ENCODE data around the gene RNU7-1.
A peak's percentile ranks its signal among the peaks of the same experiment; 100 is the strongest.

The RNU7-1 gene

DNA sequence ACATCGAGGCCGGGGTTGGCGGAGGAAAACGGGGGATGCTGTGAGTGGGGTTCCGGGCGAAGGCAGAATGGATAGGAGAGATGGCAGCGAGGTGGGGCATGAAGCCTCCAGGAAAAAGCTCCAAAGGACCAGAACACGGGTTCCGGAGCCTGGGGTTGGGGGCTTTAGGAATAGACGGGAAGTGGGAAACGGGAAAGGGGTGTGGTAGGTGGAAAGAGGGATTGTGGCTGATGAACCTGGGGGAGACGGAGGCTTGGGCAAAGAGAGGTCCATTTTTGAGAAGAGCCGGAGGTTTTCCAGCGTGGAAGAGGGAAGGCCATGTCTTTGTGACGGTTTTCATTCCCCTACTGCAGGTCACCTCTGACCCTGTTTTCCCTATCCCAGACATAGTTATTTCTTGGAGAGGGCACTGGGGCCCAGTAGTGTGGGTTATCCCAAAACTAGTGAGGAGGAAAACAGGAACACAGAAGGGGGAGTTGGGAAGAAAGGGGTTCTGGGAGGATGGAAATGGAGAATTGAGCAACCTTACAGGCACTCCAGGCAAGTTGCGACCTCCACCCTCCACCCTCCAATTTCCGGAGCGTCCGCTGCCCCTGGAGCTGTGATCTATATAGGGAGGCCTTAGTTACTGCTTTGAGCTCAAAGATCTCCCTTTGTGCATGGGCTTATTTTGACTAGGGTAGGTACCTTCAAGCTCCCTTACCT, 14.8 kb upstream of the RNU7-1 start:
- Histone ChIP-seq H3K4me3 (ENCODE audit: low read depth in 1 of 2, low read length in 2 of 2) (peak overlapping the region; percentile 85 to 89), H3K4me1 (ENCODE audit: control insufficient read depth in 1 of 2, insufficient read depth in 2 of 2, low read length in 2 of 2) (peaks cover 49 to 62% of the 10 kb centered on the region in 2 donors), H3K9ac (ENCODE audit: low read depth in 1 of 2, low read length in 2 of 2) (peak overlapping the region; percentile 68 to 90), H3K27me3 (ENCODE audit: control insufficient read depth in 1 of 2, insufficient read depth in 2 of 2, low read length in 2 of 2) (no peaks in the 10 kb centered on the region), H3K27ac (ENCODE audit: low read depth, low read length) (peak overlapping the region; percentile 79), H3K9me3 (ENCODE audit: control insufficient read depth in 1 of 2, low read length in 2 of 2) (no peaks in the 10 kb centered on the region), H3K36me3 (ENCODE audit: control insufficient read depth in 1 of 2, insufficient read depth in 2 of 2, low read length in 2 of 2) (peaks cover 0 to 9% of the 10 kb centered on the region in 2 donors)

DNA sequence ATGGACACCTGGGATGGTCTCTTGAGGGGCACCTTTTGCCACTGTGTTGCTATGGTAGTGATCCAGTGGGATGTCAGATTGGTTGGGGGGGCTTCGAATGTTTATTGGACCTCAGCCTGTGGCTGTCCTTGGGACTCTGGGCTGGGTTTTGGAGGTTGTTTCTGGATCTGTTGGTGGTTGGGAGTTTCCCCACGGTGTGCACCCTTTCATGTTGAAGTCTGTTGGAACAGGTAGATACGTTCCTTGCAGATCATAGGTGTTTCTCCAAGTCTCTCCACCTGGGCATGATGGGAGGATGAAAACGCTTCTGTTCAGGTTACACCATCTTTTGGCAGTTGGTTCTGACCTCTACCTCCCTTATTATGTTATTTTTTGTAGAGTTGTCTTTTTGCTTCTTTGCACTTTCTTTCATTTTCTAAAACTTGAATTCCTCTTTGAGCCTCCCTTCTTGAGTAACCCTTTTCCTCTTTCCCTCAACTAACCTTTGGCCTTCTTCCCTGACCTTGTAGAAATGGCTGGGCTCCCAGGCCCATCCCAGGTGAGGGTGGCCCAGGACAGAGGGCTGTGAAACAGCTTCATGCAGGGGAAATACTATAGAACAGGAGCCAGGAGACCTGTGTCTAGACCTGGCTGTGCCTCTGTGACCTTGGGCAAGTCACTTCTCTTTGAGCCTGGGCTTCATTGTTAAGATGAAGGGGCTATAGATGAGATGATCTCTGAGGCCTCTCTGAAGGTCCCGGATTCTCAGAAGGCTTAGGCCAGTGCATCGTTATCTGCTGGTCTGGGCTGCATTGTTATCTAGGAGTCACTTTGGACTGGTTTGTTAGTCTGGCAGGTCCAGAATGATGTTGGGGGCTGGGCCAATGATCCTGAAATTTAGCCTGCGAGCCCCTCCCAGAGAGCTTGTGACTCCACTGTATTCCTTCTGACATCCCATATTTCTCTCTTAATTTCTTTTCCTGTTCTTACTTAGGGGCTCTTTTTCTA, 13.9 kb upstream of the RNU7-1 start:
- Histone ChIP-seq H3K27ac (ENCODE audit: low read depth, low read length) (peak overlapping the region; percentile 26), H3K4me3 (ENCODE audit: low read depth in 1 of 2, low read length in 2 of 2) (peak overlapping the region; percentile 85 to 89), H3K9ac (ENCODE audit: low read depth in 1 of 2, low read length in 2 of 2) (peak overlapping the region; percentile 68 to 90), H3K36me3 (ENCODE audit: control insufficient read depth in 1 of 2, insufficient read depth in 2 of 2, low read length in 2 of 2) (peaks cover 5 to 18% of the 10 kb centered on the region in 2 donors), H3K4me1 (ENCODE audit: control insufficient read depth in 1 of 2, insufficient read depth in 2 of 2, low read length in 2 of 2) (peaks cover 44 to 53% of the 10 kb centered on the region in 2 donors), H3K27me3 (ENCODE audit: control insufficient read depth in 1 of 2, insufficient read depth in 2 of 2, low read length in 2 of 2) (no peaks in the 10 kb centered on the region), H3K9me3 (ENCODE audit: control insufficient read depth in 1 of 2, low read length in 2 of 2) (no peaks in the 10 kb centered on the region)

DNA sequence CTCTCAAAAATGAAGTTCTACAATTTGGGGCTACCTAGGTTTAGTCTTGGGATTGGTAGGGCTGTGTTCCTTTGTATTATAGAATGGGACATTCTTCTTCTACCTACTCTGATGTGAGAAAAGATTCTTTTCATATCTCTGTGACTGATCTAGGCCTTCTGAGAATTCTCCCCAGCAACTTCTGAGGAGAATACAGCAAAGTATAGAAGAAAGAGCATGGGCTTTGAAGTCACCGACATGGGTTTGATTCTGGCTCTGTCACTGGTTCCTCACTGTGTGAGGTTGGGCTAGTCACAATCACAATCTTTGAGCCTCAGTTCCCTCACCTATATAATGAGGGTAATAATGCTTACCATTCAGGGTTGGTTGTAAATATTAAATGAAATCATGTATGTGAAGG, 10.8 kb upstream of the RNU7-1 start:
- Histone ChIP-seq H3K36me3 (ENCODE audit: control insufficient read depth in 1 of 2, insufficient read depth in 2 of 2, low read length in 2 of 2) (peaks cover 8 to 38% of the 10 kb centered on the region in 2 donors), H3K4me1 (ENCODE audit: control insufficient read depth in 1 of 2, insufficient read depth in 2 of 2, low read length in 2 of 2) (peaks cover 25 to 38% of the 10 kb centered on the region in 2 donors), H3K27ac (ENCODE audit: low read depth, low read length) (no peak overlapping the region), H3K27me3 (ENCODE audit: control insufficient read depth in 1 of 2, insufficient read depth in 2 of 2, low read length in 2 of 2) (no peaks in the 10 kb centered on the region), H3K4me3 (ENCODE audit: low read depth in 1 of 2, low read length in 2 of 2) (no peak overlapping the region), H3K9me3 (ENCODE audit: control insufficient read depth in 1 of 2, low read length in 2 of 2) (no peaks in the 10 kb centered on the region), H3K9ac (ENCODE audit: low read depth in 1 of 2, low read length in 2 of 2) (no peak overlapping the region)

DNA sequence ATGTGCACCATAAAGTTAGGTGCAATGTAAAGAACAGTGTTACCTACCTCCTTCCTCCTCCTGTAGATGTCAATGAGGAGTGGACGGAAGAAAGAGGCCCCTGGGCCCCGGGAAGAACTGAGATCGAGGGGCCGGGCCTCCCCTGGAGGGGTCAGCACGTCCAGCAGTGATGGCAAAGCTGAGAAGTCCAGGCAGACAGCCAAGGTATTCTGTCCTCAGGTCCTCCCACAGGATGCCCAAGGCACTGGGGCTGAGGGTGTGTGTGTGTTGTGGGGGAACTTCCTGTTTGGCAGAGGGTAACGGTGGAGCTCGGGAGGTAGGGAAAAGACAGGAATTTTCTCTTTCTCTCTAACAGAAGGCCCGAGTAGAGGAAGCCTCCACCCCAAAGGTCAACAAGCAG, 9.5 kb upstream of the RNU7-1 start:
- Histone ChIP-seq H3K36me3 (ENCODE audit: control insufficient read depth in 1 of 2, insufficient read depth in 2 of 2, low read length in 2 of 2) (peaks cover 8 to 40% of the 10 kb centered on the region in 2 donors), H3K27me3 (ENCODE audit: control insufficient read depth in 1 of 2, insufficient read depth in 2 of 2, low read length in 2 of 2) (no peaks in the 10 kb centered on the region), H3K9me3 (ENCODE audit: control insufficient read depth in 1 of 2, low read length in 2 of 2) (no peaks in the 10 kb centered on the region), H3K9ac (ENCODE audit: low read depth in 1 of 2, low read length in 2 of 2) (no peak overlapping the region), H3K27ac (ENCODE audit: low read depth, low read length) (no peak overlapping the region), H3K4me3 (ENCODE audit: low read depth in 1 of 2, low read length in 2 of 2) (no peak overlapping the region), H3K4me1 (ENCODE audit: control insufficient read depth in 1 of 2, insufficient read depth in 2 of 2, low read length in 2 of 2) (peaks cover 26 to 43% of the 10 kb centered on the region in 2 donors)

DNA sequence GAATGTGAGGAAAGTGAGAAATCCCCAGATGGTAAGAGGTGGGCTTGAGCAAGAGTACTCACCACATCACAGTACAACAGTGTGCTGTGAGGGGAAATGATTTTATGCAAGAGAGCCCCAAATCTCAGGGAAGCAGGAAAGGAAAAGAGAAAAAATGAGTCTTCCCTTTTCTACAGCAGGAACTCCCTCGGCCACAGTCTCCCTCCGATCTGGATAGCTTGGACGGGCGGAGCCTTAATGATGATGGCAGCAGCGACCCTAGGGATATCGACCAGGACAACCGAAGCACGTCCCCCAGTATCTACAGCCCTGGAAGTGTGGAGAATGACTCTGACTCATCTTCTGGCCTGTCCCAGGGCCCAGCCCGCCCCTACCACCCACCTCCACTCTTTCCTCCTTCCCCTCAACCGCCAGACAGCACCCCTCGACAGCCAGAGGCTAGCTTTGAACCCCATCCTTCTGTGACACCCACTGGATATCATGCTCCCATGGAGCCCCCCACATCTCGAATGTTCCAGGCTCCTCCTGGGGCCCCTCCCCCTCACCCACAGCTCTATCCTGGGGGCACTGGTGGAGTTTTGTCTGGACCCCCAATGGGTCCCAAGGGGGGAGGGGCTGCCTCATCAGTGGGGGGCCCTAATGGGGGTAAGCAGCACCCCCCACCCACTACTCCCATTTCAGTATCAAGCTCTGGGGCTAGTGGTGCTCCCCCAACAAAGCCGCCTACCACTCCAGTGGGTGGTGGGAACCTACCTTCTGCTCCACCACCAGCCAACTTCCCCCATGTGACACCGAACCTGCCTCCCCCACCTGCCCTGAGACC, 8.0 kb upstream of the RNU7-1 start:
- Histone ChIP-seq H3K27me3 (ENCODE audit: control insufficient read depth in 1 of 2, insufficient read depth in 2 of 2, low read length in 2 of 2) (no peaks in the 10 kb centered on the region), H3K4me1 (ENCODE audit: control insufficient read depth in 1 of 2, insufficient read depth in 2 of 2, low read length in 2 of 2) (peaks cover 14 to 31% of the 10 kb centered on the region in 2 donors), H3K27ac (ENCODE audit: low read depth, low read length) (no peak overlapping the region), H3K9ac (ENCODE audit: low read depth in 1 of 2, low read length in 2 of 2) (no peak overlapping the region), H3K36me3 (ENCODE audit: control insufficient read depth in 1 of 2, insufficient read depth in 2 of 2, low read length in 2 of 2) (peaks cover 8 to 46% of the 10 kb centered on the region in 2 donors), H3K9me3 (ENCODE audit: control insufficient read depth in 1 of 2, low read length in 2 of 2) (no peaks in the 10 kb centered on the region), H3K4me3 (ENCODE audit: low read depth in 1 of 2, low read length in 2 of 2) (no peak overlapping the region)

DNA sequence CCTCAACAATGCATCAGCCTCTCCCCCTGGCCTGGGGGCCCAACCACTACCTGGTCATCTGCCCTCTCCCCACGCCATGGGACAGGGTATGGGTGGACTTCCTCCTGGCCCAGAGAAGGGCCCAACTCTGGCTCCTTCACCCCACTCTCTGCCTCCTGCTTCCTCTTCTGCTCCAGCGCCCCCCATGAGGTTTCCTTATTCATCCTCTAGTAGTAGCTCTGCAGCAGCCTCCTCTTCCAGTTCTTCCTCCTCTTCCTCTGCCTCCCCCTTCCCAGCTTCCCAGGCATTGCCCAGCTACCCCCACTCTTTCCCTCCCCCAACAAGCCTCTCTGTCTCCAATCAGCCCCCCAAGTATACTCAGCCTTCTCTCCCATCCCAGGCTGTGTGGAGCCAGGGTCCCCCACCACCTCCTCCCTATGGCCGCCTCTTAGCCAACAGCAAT, 7.4 kb upstream of the RNU7-1 start:
- Histone ChIP-seq H3K4me3 (ENCODE audit: low read depth in 1 of 2, low read length in 2 of 2) (no peak overlapping the region), H3K27me3 (ENCODE audit: control insufficient read depth in 1 of 2, insufficient read depth in 2 of 2, low read length in 2 of 2) (no peaks in the 10 kb centered on the region), H3K9me3 (ENCODE audit: control insufficient read depth in 1 of 2, low read length in 2 of 2) (no peaks in the 10 kb centered on the region), H3K27ac (ENCODE audit: low read depth, low read length) (no peak overlapping the region), H3K4me1 (ENCODE audit: control insufficient read depth in 1 of 2, insufficient read depth in 2 of 2, low read length in 2 of 2) (peaks cover 10 to 26% of the 10 kb centered on the region in 2 donors), H3K9ac (ENCODE audit: low read depth in 1 of 2, low read length in 2 of 2) (no peak overlapping the region), H3K36me3 (ENCODE audit: control insufficient read depth in 1 of 2, insufficient read depth in 2 of 2, low read length in 2 of 2) (peaks cover 12 to 53% of the 10 kb centered on the region in 2 donors)

DNA sequence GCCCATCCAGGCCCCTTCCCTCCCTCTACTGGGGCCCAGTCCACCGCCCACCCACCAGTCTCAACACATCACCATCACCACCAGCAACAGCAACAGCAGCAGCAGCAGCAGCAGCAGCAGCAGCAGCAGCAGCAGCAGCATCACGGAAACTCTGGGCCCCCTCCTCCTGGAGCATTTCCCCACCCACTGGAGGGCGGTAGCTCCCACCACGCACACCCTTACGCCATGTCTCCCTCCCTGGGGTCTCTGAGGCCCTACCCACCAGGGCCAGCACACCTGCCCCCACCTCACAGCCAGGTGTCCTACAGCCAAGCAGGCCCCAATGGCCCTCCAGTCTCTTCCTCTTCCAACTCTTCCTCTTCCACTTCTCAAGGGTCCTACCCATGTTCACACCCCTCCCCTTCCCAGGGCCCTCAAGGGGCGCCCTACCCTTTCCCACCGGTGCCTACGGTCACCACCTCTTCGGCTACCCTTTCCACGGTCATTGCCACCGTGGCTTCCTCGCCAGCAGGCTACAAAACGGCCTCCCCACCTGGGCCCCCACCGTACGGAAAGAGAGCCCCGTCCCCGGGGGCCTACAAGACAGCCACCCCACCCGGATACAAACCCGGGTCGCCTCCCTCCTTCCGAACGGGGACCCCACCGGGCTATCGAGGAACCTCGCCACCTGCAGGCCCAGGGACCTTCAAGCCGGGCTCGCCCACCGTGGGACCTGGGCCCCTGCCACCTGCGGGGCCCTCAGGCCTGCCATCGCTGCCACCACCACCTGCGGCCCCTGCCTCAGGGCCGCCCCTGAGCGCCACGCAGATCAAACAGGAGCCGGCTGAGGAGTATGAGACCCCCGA, 6.8 kb upstream of the RNU7-1 start:
- no peaks in the 10 kb centered on the region for H3K9me3 ChIP-seq (ENCODE audit: control insufficient read depth in 1 of 2, low read length in 2 of 2)
- H3K9ac ChIP-seq (ENCODE audit: low read depth in 1 of 2, low read length in 2 of 2): peak overlapping the region; percentile 78 to 82
- no peaks in the 10 kb centered on the region for H3K27me3 ChIP-seq (ENCODE audit: control insufficient read depth in 1 of 2, insufficient read depth in 2 of 2, low read length in 2 of 2)
- H3K4me1 ChIP-seq (ENCODE audit: control insufficient read depth in 1 of 2, insufficient read depth in 2 of 2, low read length in 2 of 2): peaks cover 10 to 25% of the 10 kb centered on the region in 2 donors
- H3K27ac ChIP-seq (ENCODE audit: low read depth, low read length): peak overlapping the region; percentile 88
- H3K36me3 ChIP-seq (ENCODE audit: control insufficient read depth in 1 of 2, insufficient read depth in 2 of 2, low read length in 2 of 2): peaks cover 17 to 58% of the 10 kb centered on the region in 2 donors
- peak overlapping the region; percentile 79 to 81 for H3K4me3 ChIP-seq (ENCODE audit: low read depth in 1 of 2, low read length in 2 of 2)

DNA sequence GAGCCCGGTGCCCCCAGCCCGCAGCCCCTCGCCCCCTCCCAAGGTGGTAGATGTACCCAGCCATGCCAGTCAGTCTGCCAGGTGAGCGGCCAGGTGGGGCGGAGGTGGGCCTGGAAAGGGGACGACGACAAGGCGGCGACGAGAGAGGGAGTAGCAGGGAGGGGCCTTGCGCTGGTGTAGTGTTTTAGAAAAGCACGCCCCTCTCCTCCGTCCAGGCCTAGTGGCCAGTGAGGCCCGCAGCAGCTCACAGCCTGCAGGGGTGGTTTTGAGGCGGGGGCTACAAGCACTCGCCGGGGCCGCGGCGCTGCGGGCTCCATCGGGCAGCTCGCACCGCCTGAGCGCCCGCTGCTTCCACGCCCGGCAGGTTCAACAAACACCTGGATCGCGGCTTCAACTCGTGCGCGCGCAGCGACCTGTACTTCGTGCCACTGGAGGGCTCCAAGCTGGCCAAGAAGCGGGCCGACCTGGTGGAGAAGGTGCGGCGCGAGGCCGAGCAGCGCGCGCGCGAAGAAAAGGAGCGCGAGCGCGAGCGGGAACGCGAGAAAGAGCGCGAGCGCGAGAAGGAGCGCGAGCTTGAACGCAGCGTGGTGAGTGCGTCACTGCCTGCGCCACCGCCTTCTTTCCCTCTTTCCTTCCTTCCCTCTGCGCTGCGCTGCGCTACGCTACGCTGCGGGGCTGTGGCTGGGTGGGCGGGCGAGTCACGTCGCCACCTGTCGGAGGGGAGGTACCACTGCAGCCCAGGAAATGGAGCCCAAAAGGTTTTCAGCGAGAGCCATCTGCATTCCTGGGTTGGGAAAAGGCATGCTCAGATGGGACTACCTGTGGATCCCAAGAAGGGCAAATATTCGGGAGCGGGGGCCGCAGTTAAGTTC, 5.9 kb upstream of the RNU7-1 start:
- Histone ChIP-seq H3K9me3 (ENCODE audit: control insufficient read depth in 1 of 2, low read length in 2 of 2) (no peaks in the 10 kb centered on the region), H3K4me3 (ENCODE audit: low read depth in 1 of 2, low read length in 2 of 2) (peak overlapping the region; percentile 79 to 81), H3K36me3 (ENCODE audit: control insufficient read depth in 1 of 2, insufficient read depth in 2 of 2, low read length in 2 of 2) (peaks cover 17 to 58% of the 10 kb centered on the region in 2 donors), H3K27ac (ENCODE audit: low read depth, low read length) (peak overlapping the region; percentile 88), H3K4me1 (ENCODE audit: control insufficient read depth in 1 of 2, insufficient read depth in 2 of 2, low read length in 2 of 2) (peaks cover 10 to 27% of the 10 kb centered on the region in 2 donors), H3K27me3 (ENCODE audit: control insufficient read depth in 1 of 2, insufficient read depth in 2 of 2, low read length in 2 of 2) (no peaks in the 10 kb centered on the region), H3K9ac (ENCODE audit: low read depth in 1 of 2, low read length in 2 of 2) (peak overlapping the region; percentile 78 to 82)
